ENCODE data around the gene PCLO.
"Not testable (repeated sequence)": the region's sequence is repeated elsewhere in the genome, so short reads cannot be mapped to it uniquely, and the experiment has no call there.

The PCLO gene

DNA sequence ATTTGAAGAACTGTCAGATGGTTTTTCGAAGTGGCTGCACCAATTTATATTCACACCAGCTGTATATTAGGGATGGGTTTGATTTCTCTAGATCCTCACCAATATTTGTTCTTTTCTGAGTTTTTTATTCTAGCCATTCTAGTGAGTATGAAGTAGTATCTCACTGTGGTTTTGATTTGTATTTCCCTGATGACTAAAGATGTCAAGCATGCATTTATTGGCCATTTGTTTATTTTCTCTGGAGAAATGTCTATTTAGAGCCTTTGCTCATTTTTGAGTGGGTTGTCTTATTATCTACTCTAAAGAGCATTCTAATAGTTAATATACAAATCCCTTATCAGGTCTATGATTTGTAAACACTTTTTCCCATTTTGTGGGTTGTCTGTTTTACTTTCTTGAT, 123.9 kb downstream of the PCLO start:
- DNase-seq, result no peak

GRCh38 chr7:83036721-83037380, 125.8 kb downstream of the PCLO start:
- DNase-seq, result no peak

- no peak for DNase-seq
Observed at GRCh38 chr7:83036130-83036529, 126.6 kb downstream of the PCLO start.

DNA sequence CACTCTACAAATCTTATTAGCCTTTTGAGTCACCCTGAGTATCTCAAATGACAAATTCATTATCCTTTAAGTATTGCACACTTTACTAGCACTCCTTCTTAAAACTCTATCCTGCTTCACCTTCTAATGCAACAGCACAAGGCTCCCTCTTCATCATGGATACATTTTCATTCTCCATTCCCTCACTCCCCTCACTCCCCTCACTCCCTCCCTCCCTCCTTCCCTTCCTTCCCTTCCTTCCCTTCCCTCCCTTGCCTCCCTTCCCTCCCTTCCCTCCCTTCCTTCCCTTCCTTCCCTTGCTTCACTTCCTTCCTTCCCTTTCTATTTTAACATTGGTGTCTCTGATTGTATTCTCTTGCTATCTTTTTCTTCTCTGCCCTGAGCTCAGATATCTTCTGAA, 130.5 kb downstream of the PCLO start:
- DNase-seq, result no peak

GRCh38 chr7:83023817-83024665, 138.6 kb downstream of the PCLO start:
- DNase-seq, result not testable (repeated sequence)

- no peak for DNase-seq
Observed at GRCh38 chr7:83021032-83021431, 141.7 kb downstream of the PCLO start.

DNA sequence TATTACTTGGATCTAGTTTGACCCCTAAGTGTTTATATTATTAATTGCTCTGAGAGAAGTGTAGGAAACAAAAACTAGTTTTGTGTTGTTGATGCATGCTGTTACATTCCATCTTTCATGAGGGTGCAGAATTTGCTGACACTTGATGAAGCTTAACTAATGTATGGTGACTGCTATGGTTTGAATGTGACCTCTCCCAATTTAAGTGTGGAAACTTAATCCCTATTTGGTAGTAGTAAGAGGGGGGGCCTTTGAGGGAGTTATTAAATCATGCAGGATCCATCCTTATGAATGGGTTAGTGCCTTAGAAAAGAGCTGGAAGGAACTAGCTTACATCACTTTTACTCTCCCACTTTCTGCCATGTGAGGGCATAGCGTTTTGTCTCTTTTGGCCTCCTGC, 142.5 kb downstream of the PCLO start:
- DNase-seq, result no peak

DNA sequence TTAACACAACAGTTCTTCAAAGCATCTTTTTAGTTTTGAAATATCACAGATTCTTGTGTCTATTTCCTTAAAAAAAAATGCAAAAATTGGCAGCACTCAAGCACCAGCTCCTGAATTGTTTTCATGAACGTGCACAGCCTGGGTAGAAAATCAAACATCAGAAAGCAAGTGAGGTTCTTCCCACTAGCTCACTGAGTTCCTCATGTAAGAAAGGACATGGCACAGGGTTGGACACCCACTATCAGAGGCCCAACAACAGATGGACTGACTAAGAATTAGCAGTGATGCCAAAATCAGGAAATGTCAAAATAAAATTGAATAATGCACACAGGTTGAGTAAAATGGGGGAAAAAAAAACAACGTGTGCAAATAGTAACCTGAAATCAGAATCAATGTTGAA, 146.8 kb downstream of the PCLO start:
- no peak for DNase-seq

DNA sequence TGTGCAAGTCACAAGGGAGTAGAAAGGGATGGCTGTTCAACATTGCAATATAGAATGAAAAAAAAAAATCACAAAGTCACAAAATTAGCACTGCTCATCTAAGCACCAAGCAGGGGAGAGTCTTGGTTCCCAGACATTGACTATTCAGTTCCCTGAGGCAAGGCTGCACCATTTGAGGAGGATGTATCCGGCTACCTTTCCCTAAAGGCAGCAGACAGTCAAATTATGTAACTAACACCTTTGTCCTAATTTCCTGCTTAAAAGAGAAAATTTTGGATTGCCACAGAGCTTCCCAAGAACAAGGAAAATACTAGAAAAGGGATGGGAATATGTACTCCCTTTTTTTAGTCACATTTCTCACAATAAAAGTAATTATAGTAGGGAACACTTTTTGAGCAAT, 148.1 kb downstream of the PCLO start:
- no peak for DNase-seq

DNA sequence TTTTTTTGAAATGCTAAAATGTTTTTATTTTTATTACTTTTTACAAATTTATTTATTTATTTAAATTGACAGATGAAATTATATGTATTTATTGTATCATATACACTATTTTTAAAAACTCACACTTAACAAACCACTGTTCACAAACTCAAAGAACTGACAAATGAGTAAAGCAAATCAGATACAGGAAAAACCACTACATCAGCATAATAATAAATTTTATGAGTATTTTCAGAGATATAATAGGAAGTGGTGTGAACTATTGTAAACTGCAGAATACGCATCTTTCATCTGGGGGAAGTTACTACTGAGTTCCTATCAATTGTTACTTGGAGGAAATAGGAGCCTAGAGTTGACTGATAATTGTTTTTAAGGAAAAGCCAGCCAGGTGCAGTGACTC, 150.7 kb downstream of the PCLO start:
- DNase-seq, result no peak

DNA sequence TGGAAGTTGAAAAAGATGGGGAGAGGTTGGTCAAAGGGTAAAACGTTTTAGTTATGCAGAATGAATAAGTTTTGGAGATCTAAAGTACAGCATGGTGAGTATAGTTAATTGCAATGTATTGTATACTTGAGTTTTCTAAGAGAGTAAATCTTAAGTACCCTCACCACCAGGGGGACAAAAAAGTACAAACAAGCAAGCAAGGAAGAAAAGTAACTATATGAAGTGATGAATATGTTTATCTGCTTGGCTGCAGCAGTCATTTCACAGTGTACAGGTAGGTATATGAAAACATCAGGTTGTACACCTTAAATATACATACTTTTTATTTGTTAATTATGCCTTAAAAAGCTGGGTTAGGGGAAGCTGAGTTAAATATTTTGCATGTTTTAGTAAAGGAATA, 157.3 kb downstream of the PCLO start:
- DNase-seq, result no peak

- no peak for DNase-seq
Observed at GRCh38 chr7:83001362-83002040, 161.2 kb downstream of the PCLO start.

GRCh38 chr7:82998436-82998835, 164.2 kb downstream of the PCLO start:
- DNase-seq, result no peak

DNA sequence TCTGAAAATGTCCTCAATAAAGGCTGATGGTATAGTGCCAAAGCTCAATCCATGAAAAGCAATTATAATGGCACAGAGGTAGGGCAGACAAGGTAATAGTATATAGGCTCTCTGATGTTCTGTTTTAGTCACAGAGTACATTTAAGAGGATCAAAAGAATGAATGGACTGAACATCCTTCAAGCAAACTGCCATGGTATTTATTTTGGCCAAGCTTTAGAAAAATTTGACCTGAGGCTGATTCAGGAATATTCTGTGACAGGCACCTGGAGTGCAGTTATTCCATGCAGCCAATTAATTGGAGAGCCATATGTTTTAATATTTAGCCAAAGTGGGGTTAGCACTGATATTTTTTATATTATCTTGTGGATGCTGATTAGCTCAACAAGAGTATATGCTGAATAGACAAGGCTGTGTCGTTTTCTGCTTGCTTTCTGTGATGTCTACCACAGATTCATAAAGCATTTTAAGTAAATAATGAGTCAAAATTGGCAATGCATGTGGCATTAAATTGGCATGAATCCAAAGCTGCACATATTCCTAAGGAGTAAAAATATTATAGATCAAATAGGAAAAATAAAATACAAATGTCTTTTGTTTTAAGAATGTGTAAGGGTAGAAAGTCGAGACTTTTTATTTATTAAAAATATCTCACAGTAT, 177.4 kb downstream of the PCLO start:
- DNase-seq, result no peak

- DNase-seq, result no peak
Observed at GRCh38 chr7:82980130-82980788, 182.4 kb downstream of the PCLO start.

GRCh38 chr7:82975811-82976468, 186.7 kb downstream of the PCLO start:
- no peak for DNase-seq

DNA sequence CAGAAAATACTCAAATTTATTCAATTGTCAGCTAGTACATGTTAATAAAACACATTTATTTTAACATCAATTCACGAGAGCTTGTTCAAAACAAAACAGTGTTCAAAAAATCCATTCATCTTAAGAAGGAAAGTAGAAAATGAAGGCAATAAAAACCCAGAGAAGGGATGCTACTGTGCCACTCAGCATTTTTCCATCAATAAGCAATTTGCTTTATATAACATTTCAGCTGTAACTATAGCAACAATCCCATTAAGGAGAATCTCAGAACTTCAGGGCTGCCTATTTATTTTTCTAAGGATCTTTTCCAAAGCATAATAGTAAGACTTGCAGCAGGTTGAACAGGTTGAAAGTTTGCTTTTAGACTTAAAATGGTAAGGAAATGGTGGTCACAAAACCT, 190.5 kb downstream of the PCLO start:
- DNase-seq, result no peak

GRCh38 chr7:82965088-82966036, 197.3 kb downstream of the PCLO start:
- no peak for DNase-seq

DNA sequence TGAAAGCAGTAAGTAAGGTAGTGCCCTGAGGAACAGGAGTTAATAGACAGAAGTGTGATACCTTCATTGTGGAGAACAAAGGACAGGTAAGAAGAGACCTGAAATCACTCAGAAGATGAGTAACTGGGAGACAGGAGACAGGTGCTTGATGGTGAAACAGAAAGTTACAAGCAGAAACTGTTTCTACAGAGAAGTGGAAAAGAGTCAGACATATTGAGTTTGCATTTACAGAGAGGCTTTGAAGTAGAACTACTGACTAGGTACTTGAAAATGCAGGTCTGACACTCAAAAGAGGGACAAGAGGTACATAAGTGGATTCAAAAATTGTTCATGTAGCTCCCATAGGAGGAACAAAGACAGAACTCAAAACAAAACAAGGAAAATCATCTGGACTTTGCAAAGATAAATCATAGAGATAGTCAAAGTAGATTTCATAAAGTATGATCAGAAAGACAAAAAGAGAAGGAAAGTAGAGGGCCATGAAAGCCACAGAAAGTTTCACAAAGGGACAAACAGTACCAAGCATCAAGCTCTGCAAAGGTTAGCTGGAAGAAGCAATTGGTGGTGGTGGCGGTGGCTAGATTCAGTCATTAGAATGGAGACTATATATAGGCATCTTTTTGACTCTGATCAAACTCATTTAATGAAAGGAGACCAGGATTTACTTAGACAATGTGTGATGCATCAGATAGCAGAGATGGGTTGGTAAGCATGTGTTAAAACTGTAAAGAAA, 198.4 kb downstream of the PCLO start:
- DNase-seq, result no peak

- no peak for DNase-seq
Observed at GRCh38 chr7:82961240-82961639, 201.4 kb downstream of the PCLO start.
